ENCODE data around the gene RFESD.

The RFESD gene

GRCh38 chr5:95646569-95647431 lies at the start of gene RFESD:
TSS of gene RFESD (plus strand) at chr5:95646777. CDS start at chr5:95652272, 5,495 bp downstream.
- peak; percentile 98 for DNase-seq (ENCODE audit: low read depth, low spot score)

DNA sequence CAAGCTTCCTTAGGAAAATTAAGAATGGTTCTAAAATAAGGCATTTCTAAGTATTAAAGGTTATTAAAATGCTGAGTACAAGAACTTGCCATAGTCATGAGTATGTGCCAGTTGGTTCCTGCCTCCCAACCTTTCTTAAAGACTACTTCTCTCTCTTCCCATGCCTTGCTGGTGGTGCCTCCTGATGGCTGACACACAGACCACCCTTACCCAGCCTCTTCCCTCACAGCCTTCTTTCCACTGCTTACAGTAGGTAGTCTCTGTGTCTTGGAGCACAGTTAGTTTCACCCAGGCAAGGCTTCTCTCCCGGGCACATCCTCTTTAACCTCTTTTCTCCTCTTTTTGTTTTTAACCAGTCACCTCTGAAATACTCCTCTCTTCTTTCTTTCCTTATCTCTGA lies 47.3 kb upstream of the RFESD start:
- no peak for DNase-seq (ENCODE audit: low read depth, low spot score)

GRCh38 chr5:95600557-95600956 lies 46.0 kb upstream of the RFESD start:
- no peak for DNase-seq (ENCODE audit: low read depth, low spot score)

DNA sequence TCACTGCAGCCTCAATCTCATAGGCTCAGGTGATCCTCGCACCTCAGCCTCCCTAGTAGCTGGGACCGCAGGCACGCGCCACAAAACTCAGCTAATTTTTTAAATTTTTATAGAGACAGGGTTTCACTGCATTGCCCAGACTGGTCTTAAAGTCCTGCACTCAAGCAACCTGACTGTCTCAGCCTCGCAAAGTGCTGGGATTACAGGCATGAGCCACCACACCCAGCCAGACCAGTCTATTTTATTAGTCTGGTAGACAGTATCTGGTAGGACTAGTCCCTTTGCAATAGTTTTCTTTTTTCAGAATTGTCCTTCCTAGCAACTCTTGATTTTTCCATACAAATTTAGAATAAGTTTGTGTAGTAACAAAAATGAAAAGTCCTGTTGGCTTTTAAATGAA lies 40.8 kb upstream of the RFESD start:
- no peak for DNase-seq (ENCODE audit: low read depth, low spot score)

DNA sequence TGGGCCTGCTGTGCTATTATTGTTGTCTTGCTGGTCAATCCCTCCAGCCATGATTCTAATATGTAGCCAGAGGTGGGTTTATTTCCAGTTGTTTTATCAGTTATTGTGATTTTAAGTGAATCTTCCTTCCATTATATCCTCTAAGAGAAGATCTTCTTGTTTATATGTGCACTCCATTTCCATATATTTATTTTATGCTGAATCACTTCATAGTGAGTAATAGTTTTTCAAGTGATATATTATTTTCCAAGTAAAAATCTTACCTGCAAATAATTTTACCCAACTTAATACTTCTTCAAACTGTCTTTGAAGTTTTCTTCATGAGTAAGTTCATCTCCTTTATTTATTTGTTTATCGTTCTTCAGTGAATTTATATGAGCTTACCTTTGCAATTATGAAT lies 40.2 kb upstream of the RFESD start:
- DNase-seq (ENCODE audit: low read depth, low spot score) = no peak

DNA sequence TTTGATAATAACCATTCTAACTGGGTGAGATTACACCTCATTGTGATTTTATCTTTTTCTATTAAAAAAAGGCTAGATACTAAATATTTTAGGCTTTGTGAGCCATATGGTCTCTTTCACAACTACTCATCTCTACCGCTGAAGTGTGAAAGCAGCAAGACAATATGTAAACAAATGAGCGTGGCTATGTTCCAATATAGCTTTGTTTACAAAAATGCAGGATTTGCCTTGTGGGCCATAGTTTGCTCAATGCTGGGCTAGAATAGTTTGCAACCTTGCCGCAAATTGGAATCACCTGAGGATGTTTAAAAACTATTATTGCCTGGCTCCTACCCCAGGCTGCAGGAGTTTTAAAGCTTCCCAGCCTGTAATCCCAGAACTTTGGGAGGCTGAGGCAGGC lies 36.9 kb upstream of the RFESD start:
- no peak for DNase-seq (ENCODE audit: low read depth, low spot score)

DNA sequence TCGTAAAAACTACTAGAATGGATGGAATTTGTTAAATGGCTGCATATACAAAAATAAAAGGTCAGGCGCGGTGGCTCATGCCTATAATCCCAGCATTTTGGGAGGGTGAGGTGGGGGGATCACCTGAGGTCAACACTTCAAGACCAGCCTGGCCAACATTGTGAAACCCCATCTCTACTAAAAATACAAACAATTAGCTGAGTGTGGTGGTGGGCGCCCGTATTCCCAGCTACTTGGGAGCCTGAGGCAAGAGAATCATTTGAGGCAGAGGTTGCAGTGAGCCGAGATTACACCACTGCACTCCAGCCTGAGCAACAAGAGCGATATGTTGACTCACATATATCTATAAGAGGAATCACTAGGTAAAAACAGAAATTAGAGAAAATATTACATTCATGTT lies 36.0 kb upstream of the RFESD start:
- no peak for DNase-seq (ENCODE audit: low read depth, low spot score)

DNA sequence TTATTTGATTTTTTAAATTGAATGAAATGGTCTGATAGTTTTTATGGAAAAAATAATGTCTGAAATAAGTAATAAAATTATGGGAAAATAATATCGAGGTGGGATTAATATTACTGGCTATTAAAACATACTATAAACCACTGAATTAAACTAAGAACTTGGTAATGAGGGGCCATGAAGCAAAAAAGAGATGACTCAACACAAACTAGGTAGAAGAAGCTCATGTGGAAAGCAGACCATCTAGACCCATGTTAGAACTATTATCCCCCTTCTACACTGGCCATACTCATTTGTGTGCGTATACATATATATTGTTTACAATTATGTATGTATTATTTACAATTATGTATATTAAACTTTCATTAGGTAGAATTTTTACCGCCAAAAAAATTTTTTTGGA lies 35.2 kb upstream of the RFESD start:
- no peak for DNase-seq (ENCODE audit: low read depth, low spot score)

DNA sequence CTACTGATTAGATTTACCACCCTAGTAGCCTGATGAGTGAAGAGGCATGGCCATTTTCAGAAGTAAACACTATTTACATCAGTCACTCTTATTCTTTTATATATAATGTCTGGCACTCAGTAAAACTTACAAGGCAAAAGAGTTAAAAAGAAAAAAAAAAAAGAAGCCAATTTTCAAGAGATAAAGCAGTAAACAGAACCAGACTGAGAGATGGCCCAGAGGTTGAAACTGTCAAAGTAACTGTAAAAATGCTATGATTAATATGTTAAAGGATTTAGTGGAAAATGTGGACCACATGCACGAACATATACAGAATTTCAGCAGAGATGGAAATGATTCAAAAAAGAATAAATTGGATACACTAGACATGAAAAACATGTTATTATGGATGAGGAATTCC lies 33.1 kb upstream of the RFESD start:
- DNase-seq (ENCODE audit: low read depth, low spot score) = no peak

GRCh38 chr5:95615164-95615467 lies 31.5 kb upstream of the RFESD start:
- DNase-seq (ENCODE audit: low read depth, low spot score) = no peak

DNA sequence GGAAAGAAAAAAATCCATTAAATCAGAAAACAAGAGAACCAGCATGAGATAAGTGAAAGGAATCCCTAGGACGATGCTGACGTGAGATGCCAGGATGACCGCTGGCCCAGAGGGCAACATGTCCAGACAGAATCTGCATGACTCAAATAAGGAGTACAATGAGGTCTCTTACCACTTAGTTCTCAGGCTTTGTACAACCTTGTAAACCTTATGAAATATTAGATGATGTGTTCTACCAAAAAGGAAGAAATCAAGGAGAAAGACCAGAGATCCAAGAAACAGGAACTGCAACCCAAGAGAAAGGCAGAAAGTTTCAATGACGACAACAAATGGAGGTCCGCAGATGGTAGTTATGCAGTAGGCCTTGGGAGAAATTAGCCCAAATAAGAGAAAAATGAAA lies 29.5 kb upstream of the RFESD start:
- DNase-seq (ENCODE audit: low read depth, low spot score) = no peak

- no peak for DNase-seq (ENCODE audit: low read depth, low spot score)
These were observed 27.5 kb upstream of the RFESD start for GRCh38 chr5:95619096-95619495.

DNA sequence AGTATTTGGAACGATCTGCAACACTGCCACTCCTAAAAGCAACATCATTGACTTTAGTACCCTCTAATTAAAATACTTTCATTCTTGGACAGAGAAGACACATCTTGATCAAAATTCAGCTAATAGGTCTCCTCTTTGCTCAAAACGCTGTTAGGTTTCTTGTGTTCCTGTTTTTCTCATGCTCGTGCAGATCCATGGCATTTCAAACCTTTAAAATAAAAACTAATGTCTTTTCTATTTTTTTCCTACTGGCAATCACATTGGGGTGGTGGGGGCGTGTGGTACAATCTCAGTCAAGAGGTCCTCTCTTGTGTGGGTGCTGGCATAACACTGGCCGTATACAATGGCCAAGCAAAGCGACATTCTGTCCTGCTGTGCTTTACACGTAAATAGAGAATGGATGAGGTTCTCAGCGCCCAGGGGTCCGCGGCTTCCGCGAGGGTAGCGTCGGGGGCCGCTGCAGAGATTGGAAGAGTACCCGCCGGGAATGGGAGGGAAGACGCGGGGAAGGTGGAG lies 27.0 kb upstream of the RFESD start:
- no peak for DNase-seq (ENCODE audit: low read depth, low spot score)

DNA sequence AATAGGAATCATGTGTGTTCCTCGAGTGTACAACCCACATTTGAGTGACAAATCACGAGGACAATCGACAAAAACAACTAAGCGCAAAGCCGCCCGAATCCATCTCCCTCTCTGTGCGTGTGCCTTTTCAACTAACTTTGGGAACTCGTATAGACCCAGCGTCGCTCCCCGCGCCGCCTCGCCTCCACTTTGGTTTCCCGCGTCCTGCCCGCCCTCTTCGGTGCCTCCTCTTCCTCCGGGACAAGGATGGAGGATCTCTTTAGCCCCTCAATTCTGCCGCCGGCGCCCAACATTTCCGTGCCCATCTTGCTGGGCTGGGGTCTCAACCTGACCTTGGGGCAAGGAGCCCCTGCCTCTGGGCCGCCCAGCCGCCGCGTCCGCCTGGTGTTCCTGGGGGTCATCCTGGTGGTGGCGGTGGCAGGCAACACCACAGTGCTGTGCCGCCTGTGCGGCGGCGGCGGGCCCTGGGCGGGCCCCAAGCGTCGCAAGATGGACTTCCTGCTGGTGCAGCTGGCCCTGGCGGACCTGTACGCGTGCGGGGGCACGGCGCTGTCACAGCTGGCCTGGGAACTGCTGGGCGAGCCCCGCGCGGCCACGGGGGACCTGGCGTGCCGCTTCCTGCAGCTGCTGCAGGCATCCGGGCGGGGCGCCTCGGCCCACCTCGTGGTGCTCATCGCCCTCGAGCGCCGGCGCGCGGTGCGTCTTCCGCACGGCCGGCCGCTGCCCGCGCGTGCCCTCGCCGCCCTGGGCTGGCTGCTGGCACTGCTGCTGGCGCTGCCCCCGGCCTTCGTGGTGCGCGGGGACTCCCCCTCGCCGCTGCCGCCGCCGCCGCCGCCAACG lies 26.3 kb upstream of the RFESD start, which contains the start of gene GPR150:
TSS of gene GPR150 (plus strand) at position 58 of the 840 bp plus-strand sequence. CDS start at position 247, 189 bp downstream.
- DNase-seq (ENCODE audit: low read depth, low spot score) = peak; percentile 53

DNA sequence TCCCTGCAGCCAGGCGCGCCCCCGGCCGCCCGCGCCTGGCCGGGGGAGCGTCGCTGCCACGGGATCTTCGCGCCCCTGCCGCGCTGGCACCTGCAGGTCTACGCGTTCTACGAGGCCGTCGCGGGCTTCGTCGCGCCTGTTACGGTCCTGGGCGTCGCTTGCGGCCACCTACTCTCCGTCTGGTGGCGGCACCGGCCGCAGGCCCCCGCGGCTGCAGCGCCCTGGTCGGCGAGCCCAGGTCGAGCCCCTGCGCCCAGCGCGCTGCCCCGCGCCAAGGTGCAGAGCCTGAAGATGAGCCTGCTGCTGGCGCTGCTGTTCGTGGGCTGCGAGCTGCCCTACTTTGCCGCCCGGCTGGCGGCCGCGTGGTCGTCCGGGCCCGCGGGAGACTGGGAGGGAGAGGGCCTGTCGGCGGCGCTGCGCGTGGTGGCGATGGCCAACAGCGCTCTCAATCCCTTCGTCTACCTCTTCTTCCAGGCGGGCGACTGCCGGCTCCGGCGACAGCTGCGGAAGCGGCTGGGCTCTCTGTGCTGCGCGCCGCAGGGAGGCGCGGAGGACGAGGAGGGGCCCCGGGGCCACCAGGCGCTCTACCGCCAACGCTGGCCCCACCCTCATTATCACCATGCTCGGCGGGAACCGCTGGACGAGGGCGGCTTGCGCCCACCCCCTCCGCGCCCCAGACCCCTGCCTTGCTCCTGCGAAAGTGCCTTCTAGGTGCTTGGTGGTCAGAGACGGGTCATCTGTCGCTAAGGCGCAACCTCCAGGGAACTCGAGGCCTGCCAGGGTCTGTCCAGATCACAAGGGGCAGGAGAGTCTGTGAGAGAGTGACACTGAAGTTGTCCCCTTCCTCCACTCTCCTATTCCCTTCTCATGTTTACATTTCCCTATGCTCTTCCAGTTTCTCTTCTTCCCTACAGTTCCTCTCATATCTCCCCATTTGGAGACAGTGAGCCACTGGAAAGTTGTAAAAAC lies 25.4 kb upstream of the RFESD start:
- peak; percentile 73 for DNase-seq (ENCODE audit: low read depth, low spot score)

DNA sequence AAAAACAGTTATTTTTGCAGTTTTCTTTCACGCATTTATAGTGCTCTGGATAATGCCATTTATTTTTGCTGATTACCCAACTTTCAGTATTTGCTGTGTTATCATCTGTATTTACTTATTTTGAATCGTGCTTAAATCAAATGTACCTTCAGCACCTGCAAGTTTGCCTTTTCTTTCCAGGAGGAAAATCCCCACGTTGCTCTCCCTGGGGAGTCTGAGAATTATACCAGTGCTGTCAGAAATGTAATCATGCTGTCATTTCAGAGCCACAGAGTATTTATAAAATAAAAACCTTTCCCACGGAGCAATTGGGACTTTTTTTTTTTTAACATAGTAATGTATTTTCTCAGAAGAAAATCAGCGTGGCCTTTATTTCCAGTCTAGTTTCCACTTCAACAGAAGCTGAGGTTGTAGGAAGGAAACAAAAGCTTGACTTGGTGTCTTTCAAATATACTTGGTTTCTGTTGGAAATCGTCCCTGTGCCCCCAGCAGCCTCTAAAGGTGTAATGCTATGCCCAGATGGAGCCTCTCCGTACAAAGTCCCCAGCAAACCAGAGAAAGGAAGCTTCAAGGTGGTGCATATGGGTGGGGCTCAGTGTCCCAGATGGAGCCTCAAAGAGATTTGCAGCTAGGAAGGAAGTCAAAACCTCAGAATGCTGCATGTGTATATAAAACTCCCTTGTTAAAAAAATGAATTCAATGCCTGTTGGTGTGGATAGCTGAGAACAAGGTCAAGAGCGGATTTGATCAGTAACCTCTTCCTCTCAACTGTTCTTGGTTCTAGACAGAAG lies 24.5 kb upstream of the RFESD start:
- no peak for DNase-seq (ENCODE audit: low read depth, low spot score)

DNA sequence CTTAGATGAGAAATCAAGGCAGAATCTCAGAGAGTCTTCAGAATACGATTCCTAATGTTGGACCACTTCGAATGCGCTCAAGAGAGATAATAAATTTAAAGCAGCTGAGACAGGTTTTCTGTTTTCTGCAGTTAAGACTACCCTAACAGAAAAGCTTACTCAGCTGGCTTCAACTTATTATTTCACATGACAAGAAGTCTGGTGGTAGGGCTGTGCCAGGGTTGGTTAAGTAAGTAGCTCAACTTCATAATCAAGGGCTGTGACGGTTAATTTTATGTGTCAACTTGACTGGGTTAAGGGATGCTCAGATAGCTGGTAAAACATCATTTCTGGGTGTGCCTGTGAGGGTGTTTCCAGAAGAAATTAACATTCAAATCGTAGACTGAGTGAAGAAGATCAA lies 22.9 kb upstream of the RFESD start:
- DNase-seq (ENCODE audit: low read depth, low spot score) = no peak

DNA sequence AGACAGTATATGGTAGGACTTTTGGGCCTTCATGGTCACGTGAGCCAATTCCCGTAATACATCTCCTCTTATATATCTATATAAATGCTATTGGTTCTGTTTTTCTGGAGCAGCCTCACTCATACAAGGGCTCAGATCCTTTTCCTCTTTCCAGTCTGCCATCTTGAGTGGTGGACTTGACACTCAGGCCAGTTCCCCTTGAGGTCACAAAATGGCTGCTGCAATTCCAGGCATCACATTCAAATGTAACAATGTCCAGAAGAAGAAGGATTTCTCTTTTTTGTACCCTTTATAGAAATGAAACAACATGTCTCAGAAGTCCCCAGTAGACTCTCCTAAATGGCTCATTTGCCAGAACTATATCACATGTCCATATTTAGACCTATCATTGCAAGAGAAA lies 22.2 kb upstream of the RFESD start:
- DNase-seq (ENCODE audit: low read depth, low spot score) = no peak

GRCh38 chr5:95626701-95627100 lies 19.9 kb upstream of the RFESD start:
- DNase-seq (ENCODE audit: low read depth, low spot score) = no peak

DNA sequence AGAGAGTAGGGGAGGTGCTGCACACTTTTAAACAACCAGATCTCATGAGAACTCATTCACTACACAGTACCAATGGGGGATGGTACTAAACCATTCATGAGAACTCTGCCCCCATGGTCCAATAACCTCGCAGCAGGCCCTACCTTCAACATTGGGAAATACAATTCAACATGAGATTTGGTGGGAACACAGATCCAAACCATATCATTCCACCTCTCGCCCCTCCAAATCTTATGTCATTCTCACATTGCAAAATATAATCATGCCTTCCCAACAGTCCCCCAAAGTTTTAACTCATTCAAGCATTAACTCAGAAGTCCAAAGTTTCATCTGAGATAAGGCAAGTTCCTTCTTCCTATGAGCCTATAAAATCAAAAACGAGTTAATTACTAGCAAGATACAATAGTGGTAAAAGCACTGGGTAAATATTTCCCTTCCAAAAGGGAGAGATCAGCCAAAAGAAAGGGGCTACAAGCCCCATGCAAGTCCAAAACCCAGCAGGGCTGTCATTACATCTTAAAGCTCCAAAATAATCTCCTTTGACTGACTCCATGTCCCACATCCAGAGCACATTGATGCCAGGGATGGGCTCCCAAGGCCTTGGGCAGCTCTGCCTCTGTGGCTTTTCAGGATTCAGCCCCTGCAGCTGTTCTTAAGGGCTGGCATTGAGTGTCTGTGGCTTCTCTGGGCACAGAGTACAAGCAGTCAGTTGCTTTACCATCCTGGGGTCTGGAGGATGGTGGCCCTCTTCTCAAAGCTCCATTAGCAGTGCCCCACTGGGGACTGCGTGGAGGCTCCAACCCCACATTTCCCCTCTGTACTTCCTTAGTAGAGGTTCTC lies 18.4 kb upstream of the RFESD start:
- no peak for DNase-seq (ENCODE audit: low read depth, low spot score)

All from ELF-1 (cell line).